Amniotic stem cell (primary cell): Measurements from ENCODE around the gene TSPAN11.

Source experiments
- DNase-seq: peaks from one replicate; lab custom pipeline; 2025; lab: John Stamatoyannopoulos, UW

TSPAN11 gene

DNA sequence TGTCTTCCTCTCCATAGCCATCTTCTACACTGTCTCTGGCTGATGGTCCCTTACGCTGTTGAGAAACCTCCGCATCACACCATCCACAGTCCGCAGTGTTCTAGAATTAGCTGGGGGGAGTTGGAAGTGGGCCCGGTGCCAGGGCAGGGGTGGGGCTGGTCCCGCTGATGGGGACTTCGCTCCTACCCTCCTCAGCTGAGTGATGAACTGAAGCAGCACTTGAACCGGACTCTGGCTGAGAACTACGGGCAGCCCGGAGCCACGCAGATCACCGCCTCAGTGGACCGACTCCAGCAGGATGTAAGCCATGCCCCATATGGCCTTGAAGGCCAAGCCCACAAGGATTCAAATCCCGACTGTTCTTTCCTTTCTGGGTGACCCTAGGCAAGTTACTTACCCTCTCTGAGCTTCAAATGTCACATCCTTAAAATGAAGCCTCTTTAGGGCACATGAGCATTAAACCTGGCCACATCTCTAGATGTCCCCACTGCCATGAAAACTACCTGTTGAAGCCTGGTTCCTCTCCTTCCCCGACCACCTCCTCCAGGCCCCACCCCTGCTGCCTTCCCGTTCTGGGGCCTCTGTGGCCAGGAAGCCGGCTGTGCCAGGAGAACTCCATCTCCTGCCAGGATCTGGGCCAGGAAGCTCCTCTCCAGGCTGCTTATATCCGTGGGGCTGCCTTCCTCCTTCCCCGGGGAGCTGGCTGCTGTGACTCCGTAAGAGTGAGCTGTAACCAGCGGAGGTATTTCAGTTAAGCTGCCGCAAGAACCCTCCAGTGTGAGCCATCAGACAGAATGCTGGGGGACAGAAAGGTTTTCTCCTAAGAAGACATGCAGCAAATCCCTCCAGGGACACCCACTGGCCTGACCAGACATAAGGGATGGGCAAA, 53.1 kb downstream of the TSPAN11 start:
- DNase-seq, result no peak

DNA sequence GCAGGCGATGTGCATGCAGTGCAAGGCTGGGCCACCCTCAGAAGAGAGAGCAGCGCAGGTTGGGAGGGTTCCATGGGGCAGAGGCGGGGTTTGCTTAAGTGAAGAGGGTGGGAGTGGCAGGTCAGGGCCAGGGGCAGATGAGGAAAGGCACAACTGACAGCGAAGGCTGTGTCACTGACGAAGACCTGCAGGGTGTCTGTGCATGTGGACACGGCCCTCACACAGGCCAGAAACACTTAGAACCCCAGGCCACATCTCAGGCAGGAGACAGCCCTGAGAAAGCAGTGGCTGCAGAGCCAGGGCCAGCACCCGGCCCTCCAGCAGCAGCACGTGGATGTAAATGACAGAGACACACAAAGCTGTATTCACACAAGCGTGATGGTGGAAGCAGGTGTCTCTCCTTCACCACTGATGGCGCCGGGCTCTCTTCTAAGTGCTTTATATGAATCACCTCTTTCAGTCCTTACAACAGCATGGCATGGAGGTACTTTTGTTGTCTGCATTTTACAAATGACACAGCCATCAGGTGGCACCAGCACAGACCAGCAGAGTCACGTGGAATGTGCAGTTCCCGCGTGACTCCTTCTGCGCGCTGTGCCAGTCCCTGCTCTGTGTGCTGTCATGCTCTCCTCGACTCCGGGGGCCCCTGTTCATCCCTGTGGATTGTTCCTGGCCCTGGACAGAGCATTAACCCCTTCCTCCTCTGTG, 54.6 kb downstream of the TSPAN11 start:
- DNase-seq, result no peak

DNA sequence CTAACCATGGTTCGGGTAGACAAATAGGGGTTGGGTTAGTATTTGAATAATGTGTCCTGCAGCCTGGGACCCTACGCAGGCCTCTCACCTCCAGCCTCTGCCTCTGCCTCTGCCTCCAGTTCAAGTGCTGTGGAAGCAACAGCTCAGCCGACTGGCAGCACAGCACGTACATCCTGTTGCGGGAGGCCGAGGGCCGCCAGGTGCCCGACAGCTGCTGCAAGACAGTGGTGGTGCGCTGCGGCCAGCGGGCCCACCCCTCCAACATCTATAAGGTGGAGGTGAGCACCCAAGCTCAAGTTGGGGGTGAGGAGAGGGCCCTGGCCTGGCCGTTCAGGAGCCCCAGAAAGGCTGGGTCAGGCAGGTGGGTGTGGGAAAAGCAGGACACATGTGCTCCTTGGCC, 55.9 kb downstream of the TSPAN11 start:
- DNase-seq, result no peak

DNA sequence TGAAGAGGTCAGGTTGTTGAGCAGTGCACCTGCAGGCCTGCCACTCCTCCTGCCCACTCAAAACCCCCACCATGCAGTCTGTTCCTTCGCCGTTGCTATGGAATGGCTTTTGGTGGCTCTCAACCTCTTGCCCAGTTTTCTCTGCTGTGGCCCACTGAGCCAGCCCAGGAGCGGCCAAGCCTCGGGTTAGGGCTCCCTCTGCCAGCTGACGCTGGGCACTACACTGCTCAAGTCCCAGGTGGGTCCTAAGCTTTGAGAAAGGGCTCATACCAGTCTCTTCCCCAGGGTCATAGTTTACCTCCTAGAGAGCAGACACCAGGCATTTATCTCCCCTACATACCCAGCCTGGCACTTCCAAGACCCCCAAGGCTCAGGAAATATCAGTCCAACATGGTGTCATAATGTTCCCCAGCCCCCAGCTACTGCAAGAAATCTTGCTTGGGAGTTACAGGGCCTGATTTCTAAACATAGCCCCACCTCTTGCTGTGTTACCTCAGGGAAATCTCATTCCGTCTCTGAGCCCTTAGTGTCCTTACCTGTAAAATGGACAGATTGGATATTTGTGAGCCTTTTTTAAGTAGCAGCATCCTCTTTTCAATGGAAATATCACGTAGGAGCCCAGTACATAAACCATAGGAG, 59.4 kb downstream of the TSPAN11 start:
- peak; percentile 36 for DNase-seq

DNA sequence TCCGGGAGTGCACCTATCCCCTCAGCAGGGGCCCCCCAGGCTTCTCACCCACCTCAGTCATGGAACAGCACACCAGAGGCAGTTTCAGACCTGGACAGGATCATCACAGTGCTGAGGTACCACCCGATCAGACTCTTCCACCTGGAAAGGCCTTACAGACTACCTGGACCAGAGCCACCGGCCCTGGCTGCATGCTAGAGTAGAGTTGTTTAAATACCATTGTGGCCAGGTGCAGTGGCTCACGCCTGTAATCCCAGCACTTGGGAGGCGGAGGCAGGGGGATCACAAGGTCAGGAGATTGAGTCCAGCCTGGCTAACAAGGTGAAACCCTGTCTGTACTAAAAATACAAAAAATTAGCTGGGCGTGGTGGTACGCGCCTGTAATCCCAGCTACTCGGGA, 61.5 kb downstream of the TSPAN11 start:
- no peak for DNase-seq

DNA sequence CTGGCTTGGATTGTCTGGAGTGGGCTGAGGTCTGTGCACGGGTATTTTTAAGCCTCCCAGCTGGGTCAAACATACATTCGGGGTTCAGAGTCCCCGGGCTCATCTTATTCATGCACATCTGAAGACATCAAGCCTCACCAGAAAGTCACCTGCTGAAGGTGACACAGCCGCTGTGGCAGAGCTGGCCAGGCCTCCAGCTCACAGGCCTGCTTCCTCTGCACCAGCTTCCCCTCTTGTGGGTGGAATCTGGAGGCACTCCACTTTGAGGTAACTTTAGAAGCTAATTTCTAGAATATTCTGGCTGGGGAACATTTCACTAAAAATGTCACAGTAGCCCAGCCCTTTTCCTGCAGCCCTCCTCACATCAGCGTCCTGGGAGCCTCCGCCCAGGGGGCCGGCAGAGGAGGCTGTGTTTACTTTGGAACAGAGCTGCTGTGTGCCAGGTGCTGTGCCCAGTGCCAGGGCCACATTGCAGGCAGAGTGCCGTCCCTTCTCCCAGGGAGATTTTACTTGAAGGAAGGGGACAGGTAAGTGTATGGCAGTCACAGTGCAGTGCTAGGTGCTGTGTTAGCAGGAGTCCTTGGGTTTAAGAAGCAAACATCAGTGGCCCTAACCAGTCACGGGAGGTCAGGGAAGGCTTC, 62.2 kb downstream of the TSPAN11 start:
- no peak for DNase-seq

DNA sequence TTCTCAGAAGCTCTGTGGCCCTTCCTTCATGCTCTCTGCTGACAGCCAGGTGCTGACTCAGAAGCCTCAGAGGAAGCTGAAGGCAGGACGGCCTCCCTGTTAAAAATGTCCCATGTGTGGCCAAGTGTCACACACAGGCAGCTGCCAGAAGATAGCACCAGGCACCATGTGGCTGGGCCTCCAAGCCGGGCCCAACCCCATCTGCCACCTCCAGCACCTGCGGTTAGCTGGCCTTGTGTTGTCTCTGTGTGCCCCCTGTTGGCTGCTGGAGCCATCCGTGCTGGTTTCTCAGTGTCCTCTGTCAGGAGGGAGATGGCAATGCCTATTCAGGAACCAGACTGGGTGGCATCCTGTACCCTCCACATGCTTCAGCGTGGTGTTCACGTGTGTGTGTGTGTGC, 63.2 kb downstream of the TSPAN11 start:
- no peak for DNase-seq

DNA sequence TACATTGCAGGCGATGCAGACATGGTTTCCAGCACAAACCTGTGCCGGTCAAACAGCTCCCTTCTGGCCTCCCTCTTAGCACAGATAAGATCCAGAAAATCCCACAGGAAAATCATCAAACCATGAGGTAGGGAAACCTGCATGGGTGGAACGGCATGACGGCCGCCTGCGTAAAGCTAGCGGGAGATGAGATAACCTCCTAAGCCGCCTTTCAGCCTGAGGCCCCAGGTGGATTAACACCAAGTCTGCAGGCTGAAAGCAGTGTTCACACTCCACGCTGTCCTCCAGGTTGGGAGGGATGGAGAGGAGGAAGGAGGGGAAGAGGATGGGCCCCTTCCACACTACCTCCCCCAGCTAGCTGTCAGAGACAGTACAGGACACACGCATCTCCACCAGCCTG, 63.8 kb downstream of the TSPAN11 start:
- DNase-seq, result no peak

DNA sequence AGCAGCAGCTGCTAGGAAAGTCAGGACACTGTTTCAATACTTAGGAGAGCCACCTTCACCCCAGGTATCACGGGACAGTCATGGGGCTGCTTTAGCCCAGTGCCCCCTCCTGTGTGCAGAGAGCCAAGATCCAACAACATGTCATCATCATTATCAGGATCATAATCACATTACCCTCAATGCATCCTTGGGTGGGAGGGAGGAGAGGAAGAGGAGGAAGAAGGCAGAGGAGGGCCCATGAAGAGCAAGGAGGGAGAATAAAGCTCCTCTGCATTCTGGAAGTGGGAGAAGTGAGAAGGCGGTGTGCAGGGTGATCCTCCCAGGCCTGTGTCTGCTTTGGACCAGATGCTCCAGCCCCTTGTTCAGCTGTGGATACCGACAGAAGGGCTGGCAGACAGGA, 64.2 kb downstream of the TSPAN11 start:
- no peak for DNase-seq

DNA sequence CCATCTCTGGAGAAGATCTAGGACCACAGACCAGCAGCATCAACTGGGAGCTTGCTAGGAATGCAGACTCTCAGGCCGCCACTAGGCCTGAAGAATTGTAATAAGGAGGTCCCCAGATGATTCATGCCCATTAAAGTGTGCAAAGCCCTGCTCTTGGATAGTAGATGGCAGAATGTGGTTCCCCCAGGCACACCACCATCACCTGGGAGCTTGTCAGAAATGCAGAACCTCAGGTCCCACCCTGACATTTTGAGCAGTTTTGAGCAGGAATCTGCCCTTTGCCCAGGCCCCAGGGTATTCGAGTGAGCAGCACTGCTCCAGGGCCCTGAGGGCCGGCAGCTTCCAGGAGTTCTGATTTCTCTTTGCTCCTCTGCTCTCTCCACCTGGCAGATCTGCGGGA, 64.9 kb downstream of the TSPAN11 start:
- no peak for DNase-seq

DNA sequence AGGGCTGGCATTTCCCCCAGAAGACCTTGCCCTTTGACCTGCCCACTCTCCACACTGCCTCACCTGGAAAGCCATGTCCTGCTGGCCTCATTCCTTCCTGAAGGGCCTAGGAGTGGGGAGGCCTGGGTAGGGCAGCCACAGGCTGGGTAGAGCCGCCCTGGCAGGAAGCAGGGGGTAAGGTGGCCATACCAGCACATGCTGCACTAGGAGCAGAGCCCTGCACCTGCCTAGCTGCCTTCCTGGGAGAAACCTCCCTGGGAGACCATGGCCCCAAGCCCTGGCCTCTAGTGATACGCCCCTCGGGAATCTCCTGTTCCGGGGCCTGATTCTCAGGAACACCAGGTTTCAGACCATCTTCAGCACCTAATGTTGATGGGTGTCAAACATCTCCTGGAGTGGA, 65.8 kb downstream of the TSPAN11 start:
- no peak for DNase-seq

DNA sequence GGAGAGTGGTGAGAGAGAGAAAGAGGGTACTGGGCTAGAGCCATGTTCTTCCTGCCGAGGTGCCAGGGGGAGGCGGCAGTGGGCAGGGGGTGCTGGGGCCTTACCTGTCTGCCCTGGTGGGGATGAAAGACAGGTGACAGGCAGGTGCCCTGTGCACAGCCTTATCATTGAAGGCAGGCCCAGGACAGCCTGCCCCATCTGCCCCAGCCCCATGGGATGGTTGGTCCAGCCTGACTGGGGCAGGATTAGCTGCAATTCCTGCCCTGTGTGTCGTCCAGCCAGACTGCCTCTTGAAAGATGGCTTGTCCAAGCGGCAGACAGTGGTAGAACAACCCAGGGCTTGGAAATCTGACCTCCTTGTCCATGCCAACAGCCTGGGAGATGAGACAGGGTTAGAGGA, 67.2 kb downstream of the TSPAN11 start:
- DNase-seq, result no peak

DNA sequence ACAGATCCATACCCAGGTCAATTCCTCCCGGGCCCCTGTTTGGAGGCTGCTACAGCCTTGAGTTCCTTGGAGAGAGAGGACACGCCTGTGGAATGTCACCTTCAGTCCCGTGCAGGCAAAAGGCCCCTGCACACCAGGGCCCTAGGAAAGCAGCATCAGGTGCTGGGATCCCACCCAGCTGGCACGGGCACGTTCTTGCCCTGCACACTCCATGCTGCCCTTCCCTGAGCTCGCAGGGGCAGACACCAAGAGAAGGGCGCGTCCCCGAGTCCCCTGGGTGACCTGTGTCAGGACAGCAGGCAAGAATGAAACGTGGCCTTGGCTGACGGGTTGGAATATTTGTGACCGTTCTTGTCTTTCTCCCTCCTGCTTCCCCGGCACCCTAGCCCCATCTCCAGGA, 67.7 kb downstream of the TSPAN11 start:
- DNase-seq, result no peak

DNA sequence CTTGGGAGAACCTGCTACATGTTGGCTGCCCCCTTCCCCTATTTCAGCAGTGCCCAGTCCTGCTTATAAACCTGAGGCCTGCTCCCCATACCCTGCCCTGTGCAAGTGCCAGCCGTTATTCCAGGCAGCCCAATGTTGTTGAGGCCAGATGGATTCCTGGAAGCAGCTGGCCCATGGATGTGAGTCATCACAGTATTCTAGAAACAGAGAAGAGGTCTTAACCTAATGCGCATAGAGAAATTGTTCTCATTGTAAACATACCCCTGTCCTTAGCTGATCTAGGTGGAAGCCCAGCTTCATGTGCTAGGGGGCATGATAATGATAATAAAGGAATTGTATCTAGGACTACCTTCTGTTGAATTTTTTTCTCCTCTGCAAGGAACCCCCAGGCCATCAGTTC, 69.7 kb downstream of the TSPAN11 start:
- DNase-seq, result no peak

DNA sequence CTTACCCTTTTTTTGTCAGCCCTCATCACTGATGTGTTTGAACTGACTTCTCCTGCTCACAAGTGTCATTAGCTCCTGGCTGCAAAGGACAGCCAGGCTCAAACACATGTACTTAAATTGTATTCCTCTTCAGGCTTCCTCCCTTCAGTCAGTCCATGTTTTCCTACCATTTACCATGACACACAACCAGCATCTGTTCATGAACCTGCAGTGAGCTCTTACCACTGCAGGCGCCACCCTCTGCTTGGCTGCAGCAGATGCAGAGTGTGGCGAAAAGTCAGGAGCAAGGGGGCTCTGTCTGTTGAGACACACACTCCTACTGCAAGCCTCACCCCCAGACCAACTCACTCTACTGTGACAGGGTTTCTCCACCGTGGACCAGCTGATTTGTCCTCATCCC, 70.2 kb downstream of the TSPAN11 start:
- no peak for DNase-seq

DNA sequence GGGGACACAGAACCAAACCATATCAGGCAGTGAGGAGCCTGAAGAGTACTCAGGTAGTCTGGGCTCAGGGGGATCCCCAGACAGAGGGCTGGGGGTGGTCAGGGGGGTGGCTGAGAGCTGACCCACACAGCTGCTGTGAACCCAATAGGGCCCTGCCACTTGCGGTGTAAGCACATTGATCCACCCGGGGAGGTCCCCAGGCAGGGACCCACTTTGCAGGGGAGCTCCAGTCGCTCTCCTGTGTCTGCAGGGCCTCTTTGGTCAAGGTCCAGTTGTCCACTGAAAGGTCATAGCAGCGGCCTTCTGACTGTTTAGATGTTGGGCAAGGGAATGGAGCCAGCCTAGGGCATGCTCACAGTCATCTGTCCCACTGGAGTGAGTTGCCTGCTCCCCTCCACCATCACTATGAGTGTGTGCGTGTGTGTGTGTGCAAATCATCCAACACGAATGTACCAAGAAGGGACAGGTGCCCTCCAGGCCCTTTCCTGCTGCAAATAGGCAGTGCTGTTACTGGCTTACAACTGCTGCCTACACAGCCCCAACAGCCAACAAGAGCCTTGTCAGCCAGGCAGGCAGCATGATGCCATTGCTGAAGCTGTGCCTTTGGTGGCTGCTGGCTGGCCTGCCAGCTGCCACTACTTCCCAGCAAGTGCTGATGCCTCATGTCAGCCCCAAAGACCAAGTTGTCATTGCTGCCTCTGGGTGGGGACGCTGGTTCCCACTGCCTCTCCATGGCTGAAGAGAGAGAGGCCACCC, 71.3 kb downstream of the TSPAN11 start:
- DNase-seq, result no peak

DNA sequence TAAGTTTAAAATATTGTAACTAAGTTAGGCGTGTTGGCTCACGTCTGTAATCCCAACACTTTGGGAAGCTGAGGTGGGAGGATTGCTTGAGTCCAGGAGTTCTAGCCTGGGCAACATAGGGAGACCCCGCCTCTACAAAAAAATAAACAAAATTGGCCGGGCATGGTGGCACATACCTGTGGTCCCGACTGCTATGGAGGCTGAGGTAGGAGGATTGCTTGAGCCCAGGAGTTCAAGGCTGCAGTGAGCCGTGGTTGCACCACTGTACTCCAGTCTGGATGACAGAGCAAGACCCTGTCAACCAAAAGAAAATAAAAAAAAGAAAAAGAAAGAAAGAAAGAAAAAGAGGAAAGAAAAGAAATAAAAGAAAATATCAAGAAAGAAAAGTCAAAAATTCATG, 72.5 kb downstream of the TSPAN11 start:
- DNase-seq, result no peak

DNA sequence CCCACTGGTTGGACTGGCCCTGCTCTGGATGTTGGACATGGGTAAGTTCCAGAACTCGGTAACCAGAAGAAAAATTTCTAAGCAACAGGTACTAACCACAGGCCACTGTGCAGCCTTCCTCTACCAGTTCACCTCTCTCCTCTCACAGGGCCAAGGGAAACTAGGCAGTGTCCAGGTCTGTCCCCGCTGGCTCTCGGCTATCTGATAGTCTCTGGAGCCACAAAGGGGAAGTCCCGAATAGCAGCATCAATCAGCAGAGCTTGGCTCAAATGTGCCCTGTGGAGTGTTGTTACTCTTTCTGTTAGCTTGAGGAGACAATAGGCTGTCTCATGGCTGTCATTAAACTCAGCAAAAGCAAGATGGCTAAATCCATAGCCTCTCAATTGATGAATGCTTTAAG, 73.2 kb downstream of the TSPAN11 start:
- no peak for DNase-seq

DNA sequence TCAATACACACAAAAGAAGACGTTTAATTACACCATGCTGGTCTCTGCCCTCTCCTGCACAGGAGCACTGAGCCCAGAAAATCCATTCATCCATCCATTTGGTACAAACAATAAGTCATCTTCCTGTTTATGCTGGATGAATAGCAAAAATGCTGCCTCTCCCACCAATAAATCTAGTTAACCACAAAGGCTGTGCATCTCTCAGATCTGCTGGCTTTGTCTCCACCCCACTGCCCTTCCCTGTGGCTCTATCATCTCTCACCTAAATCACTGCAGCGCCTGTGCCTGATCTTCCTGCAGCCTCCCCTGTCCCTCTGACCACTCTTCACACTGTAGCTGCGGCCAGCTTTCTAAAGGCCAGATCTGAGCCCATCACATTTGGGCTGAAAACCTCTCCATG, 74.2 kb downstream of the TSPAN11 start:
- DNase-seq, result no peak

DNA sequence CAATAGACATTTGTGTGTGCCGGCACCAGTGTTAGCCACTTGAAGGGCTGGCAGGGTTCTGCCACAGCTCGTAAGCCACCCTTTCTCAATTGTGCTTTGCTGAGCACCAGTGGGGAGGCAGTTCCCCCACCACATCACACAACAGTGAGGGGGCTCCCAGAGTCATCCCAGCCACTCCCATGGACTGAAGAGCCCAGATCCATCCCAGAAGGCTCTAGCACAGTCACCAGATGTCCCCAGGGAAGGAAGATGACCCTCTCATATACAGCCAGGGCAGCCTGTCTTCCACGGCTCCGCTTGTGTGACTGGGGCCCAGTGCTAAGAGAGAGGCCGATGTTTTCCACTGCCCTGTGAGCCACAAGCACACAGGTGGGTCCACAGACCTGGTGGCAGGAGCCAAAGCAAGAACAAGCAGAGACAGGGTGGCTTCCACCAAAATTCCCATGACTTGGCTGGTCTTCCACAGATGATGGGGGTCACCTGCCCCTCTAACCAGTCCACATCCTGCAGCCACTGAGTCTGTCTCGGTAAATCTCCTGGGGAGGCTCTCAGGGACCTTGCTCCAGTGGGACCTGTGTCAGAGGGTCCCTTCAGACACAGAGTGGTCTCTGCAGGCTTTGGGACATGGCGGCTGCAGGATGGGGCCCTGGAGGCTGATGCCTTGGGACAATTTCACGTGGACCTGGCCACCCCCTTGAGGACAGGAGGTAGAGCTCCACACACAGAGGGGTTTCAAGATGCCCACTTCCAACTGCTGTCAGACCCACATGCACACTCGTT, 75.2 kb downstream of the TSPAN11 start:
- DNase-seq, result no peak

DNA sequence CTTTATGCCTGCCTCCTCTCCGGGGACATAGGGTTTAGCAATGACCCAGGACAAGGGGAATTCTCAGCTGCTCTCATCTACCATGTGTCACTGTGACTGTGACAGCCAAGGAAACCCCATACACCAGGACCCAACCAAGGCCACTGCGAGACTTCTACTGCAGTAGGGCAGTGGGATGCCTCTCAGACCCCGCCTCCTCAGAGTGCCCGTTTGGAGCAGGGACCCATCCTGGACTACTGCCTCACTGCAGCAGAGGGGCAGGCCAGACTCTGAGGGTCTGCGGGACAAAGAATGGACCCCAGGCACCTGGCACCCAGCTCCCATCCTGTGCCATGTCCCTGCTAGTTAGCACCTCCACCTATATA, 75.8 kb downstream of the TSPAN11 start:
- no peak for DNase-seq
